ENCODE results near the gene COL12A1. TPM values are rescaled to one million over a fixed set of nuclear protein-coding genes. Genes with fewer than 3 reads are reported as not detected.

Gene COL12A1
- total and polyA plus RNA-seq, 9 of the 15 experiments (the other 6 are each of a cell fraction or from before 2014, with no cell fraction given): 0.11 TPM; not detected in 8

GRCh38 chr6:75208298-75209183, 2.7 kb upstream of the COL12A1 start (continued):
- peak; percentile 84 for TF ChIP-seq DEAF1 (CRISPR knock-in tag; IDR thresholded peaks at IDR 0.05)
- 0 out of 2 replicates have a peak, but pooled peaks have one; percentile 26 for TF ChIP-seq CREM (IDR thresholded peaks at IDR 0.05; ENCODE audit: low read depth)
- TF ChIP-seq BDP1 (IDR thresholded peaks at IDR 0.05; ENCODE audit: insufficient read depth, insufficient read length): no peak
- TF ChIP-seq BRF2 (IDR thresholded peaks at IDR 0.05; ENCODE audit: borderline replicate concordance, insufficient read depth, insufficient read length): no peak
- no peak for TF ChIP-seq ZSCAN29 (IDR thresholded peaks at IDR 0.05)
- no peak for TF ChIP-seq ADNP (tag; IDR thresholded peaks at IDR 0.05)
- TF ChIP-seq ZNF274 (IDR thresholded peaks at IDR 0.05; ENCODE audit: borderline replicate concordance, low read depth, low read length): no peak
- TF ChIP-seq RAD21 (CRISPR knock-in tag; conservative IDR thresholded peaks at IDR 0.05 in 1 of 2, IDR thresholded peaks at IDR 0.05 in 1 of 2): peak; percentile 88 to 92
- TF ChIP-seq FOXK1 (CRISPR knock-in tag; IDR thresholded peaks at IDR 0.05; ENCODE audit: borderline replicate concordance): no peak
- TF ChIP-seq PRDM10 (IDR thresholded peaks at IDR 0.05; ENCODE audit: partially characterized antibody): no peak
- TF ChIP-seq RBM22 (IDR thresholded peaks at IDR 0.05; ENCODE audit: low read depth, low read length, poor library complexity, severe bottlenecking): no peak
- TF ChIP-seq NR2F6 (CRISPR knock-in tag; IDR thresholded peaks at IDR 0.05): no peak
- TF ChIP-seq ZNF699 (CRISPR knock-in tag; IDR thresholded peaks at IDR 0.05; ENCODE audit: insufficient replicate concordance): no peak
- no peak for TF ChIP-seq SMARCE1 (IDR thresholded peaks at IDR 0.05)
- no peak for TF ChIP-seq ZNF512 (tag; IDR thresholded peaks at IDR 0.05)
- no peak for TF ChIP-seq TRIM24 (IDR thresholded peaks at IDR 0.05)

Data from K562 (cell line).